Measurements from ENCODE around the gene TRMU. TPM values are rescaled to one million over a fixed set of nuclear protein-coding genes. Genes with fewer than 3 reads are reported as not detected.
"Not testable (repeated sequence)": the region's sequence is repeated elsewhere in the genome, so short reads cannot be mapped to it uniquely, and the experiment has no call there.

TRMU gene
- total RNA-seq, 1 donor = 26.0 TPM

DNA sequence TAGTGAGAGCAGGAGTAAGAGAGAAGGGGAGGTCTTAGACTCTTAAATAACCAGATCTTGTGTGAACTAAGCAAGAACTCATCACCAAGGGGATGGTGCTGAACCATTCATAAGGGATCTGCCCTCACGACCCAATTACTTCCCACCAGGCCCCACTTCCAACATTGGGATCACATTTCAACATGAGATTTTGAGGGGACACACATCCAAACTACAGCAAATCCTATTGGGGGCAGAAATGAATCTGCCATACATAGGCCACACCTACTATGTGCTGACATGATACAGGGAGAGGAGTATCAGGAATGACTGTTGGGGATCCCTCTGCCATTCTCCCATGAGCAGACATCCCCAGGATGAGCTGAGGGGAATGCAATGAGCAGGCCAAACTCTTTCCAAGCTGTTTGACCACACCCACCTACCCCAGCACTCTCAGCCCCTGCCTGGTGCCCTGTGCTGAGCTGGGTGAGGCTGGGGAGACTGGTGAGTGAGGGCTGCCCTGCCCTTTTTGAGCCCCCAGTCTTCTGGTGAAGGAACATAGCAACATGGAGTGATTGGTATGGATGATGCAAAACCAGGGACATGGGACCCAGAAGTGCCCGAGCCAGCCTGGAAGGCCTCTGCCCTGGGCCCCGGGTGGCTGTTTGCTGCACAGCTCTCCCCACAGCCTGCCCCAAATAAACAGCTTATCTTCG lies 40.1 kb upstream of the TRMU start:
- H3K4me1 ChIP-seq (ENCODE audit: insufficient read depth, low read length) = peaks cover 51% of the 10 kb centered on the region
- no peaks in the 10 kb centered on the region for H3K9me3 ChIP-seq (ENCODE audit: low read depth, low read length)
- no peaks in the 10 kb centered on the region for H3K27me3 ChIP-seq (ENCODE audit: insufficient read depth, low read length)
- no peak overlapping the region for H3K4me3 ChIP-seq (ENCODE audit: low read length)

DNA sequence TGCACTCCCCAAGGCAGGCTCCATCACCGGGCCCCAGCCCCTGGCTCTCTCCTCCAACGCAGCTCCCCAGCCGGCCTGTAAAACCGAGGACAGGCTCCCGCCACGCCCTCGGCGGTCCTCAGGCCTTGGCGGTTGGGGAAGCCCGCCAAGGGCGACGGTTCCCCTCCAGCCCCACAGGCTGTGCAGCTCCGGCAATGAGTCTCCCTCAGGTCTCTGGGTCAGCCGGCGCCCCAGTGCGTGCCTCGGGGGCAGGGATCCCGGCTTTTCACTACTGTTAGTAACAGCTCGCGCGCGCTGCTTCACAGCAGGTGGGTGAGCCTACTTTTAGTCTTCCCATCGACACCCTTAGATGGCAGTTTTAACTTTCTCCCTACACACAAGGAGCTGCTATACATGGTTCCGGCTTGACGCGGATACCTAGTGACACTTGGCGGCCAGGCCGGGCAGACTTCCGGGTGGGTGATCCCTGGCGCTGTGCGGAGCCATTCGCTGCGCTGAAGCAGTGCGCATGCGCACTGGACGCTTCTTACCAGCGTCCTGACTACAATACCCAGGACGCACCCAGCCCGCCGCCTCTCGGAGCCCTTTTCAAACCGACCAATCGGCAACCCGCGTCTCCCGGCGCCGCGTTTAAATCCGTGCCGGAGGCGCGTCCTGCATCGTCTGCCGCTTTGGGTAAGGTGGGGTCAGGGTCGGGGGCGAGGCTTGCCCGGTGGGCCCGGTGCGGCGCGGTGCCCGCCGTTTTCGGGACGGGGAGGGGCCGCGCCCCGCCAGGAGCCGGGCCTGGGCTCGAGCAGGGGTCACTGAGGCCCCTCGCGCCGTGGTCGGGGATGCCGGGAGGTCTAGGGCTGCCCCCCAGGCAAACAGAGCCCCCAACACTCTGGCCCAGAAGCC lies 39.0 kb upstream of the TRMU start, which contains the start of gene GTSE1:
Gene GTSE1 (plus strand): TSS at position 614 of the 894 bp plus-strand sequence. CDS start 531 bp downstream, outside the sequence.
- no peaks in the 10 kb centered on the region for H3K9me3 ChIP-seq (ENCODE audit: low read depth, low read length)
- H3K4me3 ChIP-seq (ENCODE audit: low read length) = peak within 1 kb of the TSS; percentile 51
- H3K4me1 ChIP-seq (ENCODE audit: insufficient read depth, low read length) = peaks cover 45% of the 10 kb centered on the region
- no peaks in the 10 kb centered on the region for H3K27me3 ChIP-seq (ENCODE audit: insufficient read depth, low read length)

DNA sequence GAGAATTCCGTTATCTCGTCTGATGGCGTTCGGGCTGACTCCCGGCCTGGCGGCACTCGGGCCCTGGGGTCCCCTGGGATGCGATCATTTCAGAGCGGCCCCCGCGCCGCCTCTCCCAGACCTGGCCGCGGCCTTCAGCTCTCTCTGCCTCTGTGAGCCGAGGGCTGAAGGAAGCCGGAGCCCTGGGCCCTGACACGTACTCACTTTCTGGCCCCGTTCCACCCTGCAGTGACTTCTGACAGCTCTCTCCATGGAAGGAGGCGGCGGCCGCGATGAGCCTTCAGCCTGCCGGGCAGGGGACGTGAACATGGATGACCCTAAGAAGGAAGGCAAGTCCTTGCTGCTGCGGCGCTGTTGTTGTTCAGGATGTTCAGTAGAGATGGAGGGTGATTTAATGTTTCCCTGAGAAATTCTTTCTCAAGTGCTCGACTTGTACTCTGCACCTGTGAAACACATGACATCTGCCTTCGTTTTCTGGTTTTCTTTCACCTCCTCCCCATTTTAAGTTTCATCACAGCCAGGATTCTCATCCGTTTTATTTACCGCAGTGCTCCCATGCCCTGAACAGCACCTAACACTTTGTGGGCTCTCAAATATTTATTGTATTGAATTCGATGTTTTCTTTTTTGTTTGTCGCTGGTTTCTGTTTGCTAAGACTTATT lies 38.2 kb upstream of the TRMU start:
- peaks cover 45% of the 10 kb centered on the region for H3K4me1 ChIP-seq (ENCODE audit: insufficient read depth, low read length)
- H3K4me3 ChIP-seq (ENCODE audit: low read length) = peak overlapping the region; percentile 51
- no peaks in the 10 kb centered on the region for H3K9me3 ChIP-seq (ENCODE audit: low read depth, low read length)
- no peaks in the 10 kb centered on the region for H3K27me3 ChIP-seq (ENCODE audit: insufficient read depth, low read length)

DNA sequence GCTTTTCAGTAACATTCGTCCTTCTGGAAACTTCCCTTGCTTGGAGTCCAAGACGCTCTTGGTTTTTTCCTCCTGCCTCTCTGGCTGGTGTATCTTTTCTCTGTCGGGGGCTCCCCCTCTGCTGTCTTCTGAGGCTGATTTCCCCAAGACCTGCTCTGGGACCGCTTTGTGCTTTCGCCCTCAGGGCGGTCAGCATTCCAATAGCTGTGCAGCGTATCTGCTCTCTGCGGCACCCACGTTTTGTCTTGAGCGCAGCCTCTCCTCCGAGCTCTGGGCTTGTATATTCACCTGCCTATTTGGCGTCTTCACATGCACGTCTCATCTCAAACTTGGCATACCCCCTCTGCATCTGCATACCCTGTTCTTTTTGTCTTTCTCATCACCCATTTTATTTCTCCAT lies 36.4 kb upstream of the TRMU start:
- H3K9me3 ChIP-seq (ENCODE audit: low read depth, low read length) = no peaks in the 10 kb centered on the region
- H3K4me1 ChIP-seq (ENCODE audit: insufficient read depth, low read length) = peaks cover 28% of the 10 kb centered on the region
- no peaks in the 10 kb centered on the region for H3K27me3 ChIP-seq (ENCODE audit: insufficient read depth, low read length)
- H3K4me3 ChIP-seq (ENCODE audit: low read length) = no peak overlapping the region

DNA sequence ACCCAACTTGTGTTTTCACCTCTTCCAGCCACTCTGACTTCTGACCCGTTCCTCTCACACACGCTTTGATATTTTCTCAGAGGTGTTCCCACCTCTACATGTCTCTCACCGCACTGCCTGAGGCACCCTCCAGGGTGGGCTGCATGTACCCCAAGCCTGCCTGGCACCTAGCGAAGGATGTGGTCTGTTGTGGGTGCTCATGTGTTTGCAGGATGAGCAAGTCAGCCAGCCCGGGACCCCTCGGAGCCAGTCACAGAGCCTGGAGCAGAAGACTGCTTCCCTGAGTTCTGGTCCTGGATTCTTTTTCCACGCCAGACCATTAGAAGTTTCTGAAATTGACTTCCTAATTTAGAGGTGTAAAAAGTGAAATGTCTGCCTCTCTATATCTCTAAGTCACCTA lies 35.0 kb upstream of the TRMU start:
- H3K9me3 ChIP-seq (ENCODE audit: low read depth, low read length) = no peaks in the 10 kb centered on the region
- no peaks in the 10 kb centered on the region for H3K27me3 ChIP-seq (ENCODE audit: insufficient read depth, low read length)
- no peak overlapping the region for H3K4me3 ChIP-seq (ENCODE audit: low read length)
- H3K4me1 ChIP-seq (ENCODE audit: insufficient read depth, low read length) = peaks cover 24% of the 10 kb centered on the region

DNA sequence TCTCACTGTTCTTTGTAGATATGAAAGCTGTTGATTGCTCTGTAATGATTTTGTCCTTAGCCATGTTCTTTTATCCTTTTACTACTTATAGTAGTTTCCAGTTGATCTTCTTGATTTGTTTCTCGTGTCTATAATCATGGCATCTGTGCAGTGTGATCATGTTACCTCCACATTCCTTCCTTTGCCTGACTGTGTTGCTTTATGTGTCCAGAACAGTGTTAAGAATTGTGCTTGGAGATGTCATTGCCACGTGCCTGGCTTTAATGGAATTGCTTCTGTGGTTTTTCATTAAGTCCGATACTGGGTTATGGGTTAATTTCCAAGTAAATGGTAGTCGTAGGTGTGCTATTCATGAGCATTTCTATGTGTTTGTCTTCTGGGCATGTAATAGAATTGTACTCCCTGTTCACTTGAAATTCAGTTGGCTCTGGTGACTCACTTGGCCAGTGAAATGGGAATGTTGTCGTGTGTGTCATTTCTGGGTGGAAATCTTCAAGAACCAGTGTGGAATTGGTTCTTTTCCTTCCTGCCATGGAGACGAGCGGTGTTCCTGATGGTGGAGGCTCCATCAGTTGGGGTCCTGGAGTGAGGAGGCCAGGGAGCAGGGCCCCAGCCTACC lies 32.1 kb upstream of the TRMU start:
- H3K4me3 ChIP-seq (ENCODE audit: low read length) = no peak overlapping the region
- no peaks in the 10 kb centered on the region for H3K27me3 ChIP-seq (ENCODE audit: insufficient read depth, low read length)
- H3K9me3 ChIP-seq (ENCODE audit: low read depth, low read length) = no peaks in the 10 kb centered on the region
- no peaks in the 10 kb centered on the region for H3K4me1 ChIP-seq (ENCODE audit: insufficient read depth, low read length)

DNA sequence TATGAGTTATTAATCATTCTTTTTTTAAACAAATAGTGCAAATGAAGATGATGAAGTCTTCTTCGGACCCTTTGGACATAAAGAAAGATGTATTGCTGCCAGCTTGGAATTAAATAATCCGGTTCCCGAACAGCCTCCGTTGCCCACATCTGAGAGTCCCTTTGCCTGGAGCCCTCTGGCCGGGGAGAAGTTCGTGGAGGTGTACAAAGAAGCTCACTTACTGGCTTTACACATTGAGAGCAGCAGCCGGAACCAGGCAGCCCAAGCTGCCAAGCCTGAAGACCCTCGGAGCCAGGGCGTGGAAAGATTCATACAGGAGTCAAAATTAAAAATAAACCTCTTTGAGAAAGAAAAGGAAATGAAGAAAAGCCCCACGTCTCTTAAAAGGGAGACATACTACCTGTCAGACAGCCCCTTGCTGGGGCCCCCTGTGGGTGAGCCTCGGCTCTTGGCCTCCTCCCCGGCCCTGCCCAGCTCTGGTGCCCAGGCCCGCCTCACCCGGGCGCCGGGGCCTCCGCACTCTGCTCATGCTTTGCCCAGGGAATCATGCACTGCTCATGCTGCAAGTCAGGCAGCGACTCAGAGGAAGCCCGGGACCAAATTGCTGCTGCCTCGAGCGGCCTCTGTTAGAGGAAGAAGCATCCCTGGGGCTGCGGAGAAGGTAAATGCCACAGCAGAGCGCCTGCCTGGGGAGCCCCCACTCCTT lies 27.1 kb upstream of the TRMU start:
- H3K9me3 ChIP-seq (ENCODE audit: low read depth, low read length) = no peaks in the 10 kb centered on the region
- H3K4me1 ChIP-seq (ENCODE audit: insufficient read depth, low read length) = no peaks in the 10 kb centered on the region
- no peaks in the 10 kb centered on the region for H3K27me3 ChIP-seq (ENCODE audit: insufficient read depth, low read length)
- no peak overlapping the region for H3K4me3 ChIP-seq (ENCODE audit: low read length)

DNA sequence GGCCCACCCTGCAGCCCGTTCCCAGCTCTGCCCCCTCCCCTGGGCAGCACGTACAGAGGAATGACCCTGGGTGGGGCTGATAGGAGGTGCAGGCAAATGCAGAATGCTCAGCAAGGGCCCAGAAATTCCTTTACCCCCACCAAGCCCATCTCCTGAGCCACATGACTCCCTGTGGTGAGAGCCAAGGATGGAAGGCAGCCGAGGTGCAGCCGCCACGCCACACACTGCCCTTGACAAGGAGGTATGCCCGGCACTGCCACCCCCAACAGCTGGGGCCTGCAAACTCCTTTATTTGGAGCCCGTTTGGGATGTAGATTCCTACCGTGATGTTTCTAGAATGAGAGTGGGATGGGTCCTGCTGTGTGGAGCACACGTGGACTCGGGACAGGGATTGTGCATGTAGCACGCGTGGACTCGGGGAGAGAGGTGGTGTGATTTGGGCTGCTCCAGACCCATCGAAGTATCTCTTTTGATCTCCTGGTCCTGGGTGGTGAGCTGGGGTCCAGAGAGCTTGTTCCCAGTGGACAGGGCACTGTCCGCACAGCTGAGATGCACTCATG lies 25.9 kb upstream of the TRMU start:
- Histone ChIP-seq H3K27me3 (ENCODE audit: insufficient read depth, low read length) (no peaks in the 10 kb centered on the region), H3K4me3 (ENCODE audit: low read length) (no peak overlapping the region), H3K4me1 (ENCODE audit: insufficient read depth, low read length) (no peaks in the 10 kb centered on the region), H3K9me3 (ENCODE audit: low read depth, low read length) (no peaks in the 10 kb centered on the region)

DNA sequence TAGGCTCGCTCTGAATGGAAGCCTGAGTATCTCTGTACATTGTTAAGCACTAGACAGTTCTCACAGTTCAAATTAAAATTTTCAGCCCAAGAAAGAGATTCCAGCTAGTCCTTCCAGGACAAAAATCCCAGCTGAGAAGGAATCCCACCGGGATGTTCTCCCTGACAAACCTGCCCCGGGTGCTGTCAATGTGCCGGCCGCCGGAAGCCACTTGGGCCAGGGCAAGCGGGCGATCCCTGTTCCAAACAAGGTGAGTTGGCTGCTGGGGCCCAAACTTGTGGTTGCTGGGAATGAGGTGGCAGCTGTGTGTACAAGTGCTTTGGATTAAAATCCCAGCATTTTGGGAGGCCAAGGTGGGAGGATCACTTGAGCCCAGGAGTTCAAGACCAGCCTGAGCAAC lies 23.5 kb upstream of the TRMU start:
- no peaks in the 10 kb centered on the region for H3K4me1 ChIP-seq (ENCODE audit: insufficient read depth, low read length)

DNA sequence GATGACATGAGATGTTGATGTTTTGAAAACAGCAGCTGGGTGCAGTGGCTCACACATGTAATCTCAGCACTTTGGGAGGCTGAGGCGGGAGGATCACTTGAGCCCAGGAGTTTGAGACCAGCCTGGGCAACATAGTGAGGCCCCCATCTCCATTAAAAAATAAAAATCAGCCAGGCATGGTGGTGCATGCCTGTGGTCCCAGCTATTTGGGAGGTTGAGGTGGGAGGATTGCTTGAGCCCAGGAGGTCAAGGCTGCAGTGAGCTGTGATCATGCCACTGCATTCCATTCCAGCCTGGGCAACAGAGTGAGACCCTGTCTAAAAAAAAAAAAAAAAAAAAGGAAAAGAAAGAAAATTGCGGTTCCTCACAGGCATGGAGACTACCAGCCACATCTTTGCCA lies 22.7 kb upstream of the TRMU start:
- H3K4me3 ChIP-seq (ENCODE audit: low read length); H3K4me1 ChIP-seq (ENCODE audit: insufficient read depth, low read length); H3K9me3 ChIP-seq (ENCODE audit: low read depth, low read length); H3K27me3 ChIP-seq (ENCODE audit: insufficient read depth, low read length): not testable (repeated sequence)

More for the DNA sequence above, 23.5 kb upstream of the TRMU start:
- Histone ChIP-seq H3K4me3 (ENCODE audit: low read length) (no peak overlapping the region), H3K27me3 (ENCODE audit: insufficient read depth, low read length) (no peaks in the 10 kb centered on the region), H3K9me3 (ENCODE audit: low read depth, low read length) (no peaks in the 10 kb centered on the region)

DNA sequence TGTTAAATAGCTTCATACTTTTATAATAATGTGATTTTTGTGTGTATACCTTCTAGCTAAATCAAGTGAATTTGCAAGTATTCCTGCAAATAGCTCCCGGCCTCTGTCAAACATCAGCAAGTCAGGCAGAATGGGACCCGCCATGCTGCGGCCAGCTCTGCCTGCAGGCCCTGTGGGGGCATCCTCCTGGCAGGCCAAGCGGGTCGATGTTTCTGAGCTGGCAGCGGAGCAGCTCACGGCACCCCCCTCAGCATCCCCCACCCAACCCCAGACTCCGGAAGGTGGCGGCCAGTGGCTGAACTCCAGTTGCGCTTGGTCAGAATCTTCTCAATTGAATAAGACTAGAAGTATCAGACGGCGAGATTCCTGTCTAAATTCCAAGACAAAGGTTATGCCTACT lies 19.5 kb upstream of the TRMU start:
- Histone ChIP-seq H3K4me3 (ENCODE audit: low read length) (no peak overlapping the region), H3K27me3 (ENCODE audit: insufficient read depth, low read length) (no peaks in the 10 kb centered on the region), H3K9me3 (ENCODE audit: low read depth, low read length) (no peaks in the 10 kb centered on the region), H3K4me1 (ENCODE audit: insufficient read depth, low read length) (no peaks in the 10 kb centered on the region)

DNA sequence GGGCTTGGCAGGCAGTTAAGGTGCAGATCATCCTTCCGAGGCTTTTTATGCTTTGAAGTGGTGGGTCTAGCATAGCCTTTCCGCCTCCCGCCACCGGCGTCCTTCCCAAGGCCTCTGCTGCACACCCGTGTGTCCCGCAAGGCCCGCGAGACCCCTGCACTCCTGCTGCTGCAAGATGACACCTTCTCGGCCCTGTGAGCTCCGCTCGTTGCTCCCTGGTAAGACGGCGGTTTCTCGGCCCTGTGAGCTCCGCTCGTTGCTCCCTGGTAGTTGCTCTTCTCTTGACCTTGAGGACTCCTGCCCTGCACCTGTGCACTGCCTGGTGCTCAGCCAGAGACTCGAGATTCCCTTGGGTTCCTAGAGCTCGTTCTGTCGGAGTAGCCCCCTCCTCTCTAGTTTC lies 17.9 kb upstream of the TRMU start:
- no peaks in the 10 kb centered on the region for H3K27me3 ChIP-seq (ENCODE audit: insufficient read depth, low read length)
- no peaks in the 10 kb centered on the region for H3K4me1 ChIP-seq (ENCODE audit: insufficient read depth, low read length)
- no peak overlapping the region for H3K4me3 ChIP-seq (ENCODE audit: low read length)

DNA sequence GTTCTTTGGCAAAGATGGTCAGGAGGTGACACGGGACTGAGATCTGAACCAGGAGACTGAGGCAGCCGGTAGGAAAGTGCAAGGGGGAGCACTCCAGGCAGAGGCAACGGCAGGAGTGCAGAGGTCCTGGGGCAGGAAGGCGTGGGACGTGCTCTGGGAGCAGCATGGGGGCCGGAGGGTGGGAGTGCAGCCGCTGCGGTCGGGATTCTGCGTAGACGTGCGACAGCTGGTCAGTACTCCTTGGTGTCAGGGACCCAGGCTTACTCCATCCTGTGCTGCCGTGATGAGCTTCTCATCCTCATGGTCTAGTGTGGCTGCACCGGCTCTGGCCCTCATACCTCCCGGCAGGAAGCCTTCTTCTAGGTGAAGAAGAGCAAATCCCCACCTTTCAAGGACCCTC lies 16.9 kb upstream of the TRMU start:
- Histone ChIP-seq H3K9me3 (ENCODE audit: low read depth, low read length) (no peaks in the 10 kb centered on the region), H3K4me1 (ENCODE audit: insufficient read depth, low read length) (no peaks in the 10 kb centered on the region), H3K4me3 (ENCODE audit: low read length) (no peak overlapping the region), H3K27me3 (ENCODE audit: insufficient read depth, low read length) (no peaks in the 10 kb centered on the region)

More for the DNA sequence above, 17.9 kb upstream of the TRMU start:
- no peaks in the 10 kb centered on the region for H3K9me3 ChIP-seq (ENCODE audit: low read depth, low read length)

DNA sequence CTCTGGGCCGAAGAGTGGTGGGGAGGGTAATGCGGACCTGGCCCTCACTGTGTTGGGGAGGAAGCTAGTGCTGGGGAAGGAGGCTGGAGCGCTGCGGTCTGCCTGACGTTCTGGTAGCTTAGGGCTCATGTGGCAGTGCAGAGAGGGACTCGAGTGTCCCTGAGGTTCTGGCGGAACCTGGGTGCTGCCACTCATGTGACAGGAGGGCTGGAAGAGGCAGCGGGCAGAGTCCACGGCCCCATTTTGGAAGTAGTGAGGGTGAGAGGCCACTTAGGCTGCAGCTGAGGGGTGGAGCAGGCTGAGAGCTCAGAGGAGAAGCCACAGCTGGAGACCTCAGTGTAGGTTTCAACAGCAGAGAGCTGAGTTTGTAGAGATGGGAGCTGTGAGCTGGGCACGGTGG lies 16.2 kb upstream of the TRMU start:
- Histone ChIP-seq H3K4me1 (ENCODE audit: insufficient read depth, low read length) (no peaks in the 10 kb centered on the region), H3K27me3 (ENCODE audit: insufficient read depth, low read length) (no peaks in the 10 kb centered on the region), H3K9me3 (ENCODE audit: low read depth, low read length) (no peaks in the 10 kb centered on the region), H3K4me3 (ENCODE audit: low read length) (no peak overlapping the region)
